ENCODE results near the gene SLC4A11. TPM values are rescaled to one million over a fixed set of nuclear protein-coding genes. Genes with fewer than 3 reads are reported as not detected.

SLC4A11 gene
- total RNA-seq, 2 experiments from 2014 or later, result 0.08 to 0.60 TPM

DNA sequence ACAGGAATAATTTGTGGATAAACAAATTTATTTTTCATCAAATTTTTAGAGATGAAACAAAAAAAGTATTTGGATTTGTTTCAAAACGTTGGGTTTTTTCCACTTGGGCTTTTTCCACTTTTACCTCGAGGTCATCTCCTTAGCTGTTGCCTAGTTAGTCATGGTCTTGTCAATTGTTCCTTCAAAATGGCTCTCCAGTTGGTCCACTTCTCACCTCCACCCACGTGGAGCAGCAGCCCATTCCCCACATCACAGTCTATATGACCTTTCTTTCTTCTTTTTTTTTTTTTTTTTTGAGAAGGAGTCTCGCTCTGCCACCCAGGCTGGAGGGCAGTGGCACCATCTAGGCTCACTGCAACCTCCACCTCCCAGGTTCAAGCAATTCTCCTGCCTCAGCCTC is 6.7 kb upstream of the SLC4A11 start:
- TF ChIP-seq, protein P1, sequence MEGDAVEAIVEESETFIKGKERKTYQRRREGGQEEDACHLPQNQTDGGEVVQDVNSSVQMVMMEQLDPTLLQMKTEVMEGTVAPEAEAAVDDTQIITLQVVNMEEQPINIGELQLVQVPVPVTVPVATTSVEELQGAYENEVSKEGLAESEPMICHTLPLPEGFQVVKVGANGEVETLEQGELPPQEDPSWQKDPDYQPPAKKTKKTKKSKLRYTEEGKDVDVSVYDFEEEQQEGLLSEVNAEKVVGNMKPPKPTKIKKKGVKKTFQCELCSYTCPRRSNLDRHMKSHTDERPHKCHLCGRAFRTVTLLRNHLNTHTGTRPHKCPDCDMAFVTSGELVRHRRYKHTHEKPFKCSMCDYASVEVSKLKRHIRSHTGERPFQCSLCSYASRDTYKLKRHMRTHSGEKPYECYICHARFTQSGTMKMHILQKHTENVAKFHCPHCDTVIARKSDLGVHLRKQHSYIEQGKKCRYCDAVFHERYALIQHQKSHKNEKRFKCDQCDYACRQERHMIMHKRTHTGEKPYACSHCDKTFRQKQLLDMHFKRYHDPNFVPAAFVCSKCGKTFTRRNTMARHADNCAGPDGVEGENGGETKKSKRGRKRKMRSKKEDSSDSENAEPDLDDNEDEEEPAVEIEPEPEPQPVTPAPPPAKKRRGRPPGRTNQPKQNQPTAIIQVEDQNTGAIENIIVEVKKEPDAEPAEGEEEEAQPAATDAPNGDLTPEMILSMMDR (IDR thresholded peaks at IDR 0.05), result no peak
- Mint-ChIP-seq H3K27me3 (peaks cover 66% of the 10 kb centered on the region), H3K27ac (no peak overlapping the region), H3K36me3 (ENCODE audit: low read depth) (no peaks in the 10 kb centered on the region), H3K4me1 (ENCODE audit: low read depth) (peaks cover 4% of the 10 kb centered on the region), H3K9me3 (no peaks in the 10 kb centered on the region), H3K4me3 (no peak overlapping the region)
- ChIA-PET CTCF (no interaction called here), POLR2A (no interaction called here)
- Histone ChIP-seq H3K27me3 (ENCODE audit: control insufficient read depth in 1 of 2, insufficient read depth in 2 of 2, low read length in 2 of 2) (peaks cover 9 to 37% of the 10 kb centered on the region in 2 experiments), H3K27ac (ENCODE audit: low read depth in 1 of 2, low read length in 2 of 2) (no peak overlapping the region), H3K4me3 (ENCODE audit: low read length) (no peak overlapping the region), H3K4me1 (ENCODE audit: insufficient read depth, low read length) (peaks cover 13% of the 10 kb centered on the region), H3K36me3 (ENCODE audit: insufficient read depth, low read length) (no peaks in the 10 kb centered on the region), H3K9me3 (ENCODE audit: control insufficient read depth in 1 of 2, insufficient read depth in 1 of 2, low read length in 2 of 2) (peaks cover 0 to 9% of the 10 kb centered on the region in 2 experiments)
- DNase-seq, result no peak
- intact Hi-C loops (cut with DNase I, micrococcal nuclease), result no loop called here
- no peak for ATAC-seq (ENCODE audit: poor library complexity)

DNA sequence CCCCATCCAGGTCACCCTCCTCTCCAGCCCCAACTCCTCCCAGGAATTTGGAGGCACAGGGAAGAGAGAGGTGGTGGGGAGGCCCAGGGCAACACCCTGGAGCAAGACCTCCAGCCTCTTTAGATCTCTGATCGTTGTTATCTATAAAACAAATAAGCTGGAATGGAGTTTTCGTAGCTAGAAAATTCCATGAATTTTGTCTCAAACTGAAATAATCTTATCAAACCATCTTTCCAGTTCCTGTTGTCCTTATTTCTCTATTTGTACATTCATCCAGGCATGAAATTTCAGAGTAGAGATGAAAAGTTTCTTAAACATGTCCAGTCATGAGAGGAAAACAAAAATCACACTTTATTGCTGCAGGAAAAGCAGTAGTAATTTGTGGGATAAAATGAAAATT is 6.2 kb upstream of the SLC4A11 start:
- Mint-ChIP-seq H3K4me3 (no peak overlapping the region), H3K27me3 (peaks cover 66% of the 10 kb centered on the region), H3K27ac (no peak overlapping the region), H3K4me1 (ENCODE audit: low read depth) (peaks cover 4% of the 10 kb centered on the region), H3K36me3 (ENCODE audit: low read depth) (no peaks in the 10 kb centered on the region), H3K9me3 (no peaks in the 10 kb centered on the region)
- H3K27ac ChIP-seq (ENCODE audit: low read depth in 1 of 2, low read length in 2 of 2), result no peak overlapping the region
- intact Hi-C loops (cut with DNase I, micrococcal nuclease), result no loop called here
- ChIA-PET POLR2A (no interaction called here), CTCF (no interaction called here)
- no peak overlapping the region for H3K4me3 ChIP-seq (ENCODE audit: low read length)
- H3K9me3 ChIP-seq (ENCODE audit: control insufficient read depth in 1 of 2, insufficient read depth in 1 of 2, low read length in 2 of 2), result peaks cover 0 to 14% of the 10 kb centered on the region in 2 experiments
- no peak for ATAC-seq (ENCODE audit: poor library complexity)
- H3K27me3 ChIP-seq (ENCODE audit: control insufficient read depth in 1 of 2, insufficient read depth in 2 of 2, low read length in 2 of 2), result peaks cover 13 to 41% of the 10 kb centered on the region in 2 experiments
- peaks cover 13% of the 10 kb centered on the region for H3K4me1 ChIP-seq (ENCODE audit: insufficient read depth, low read length)
- TF ChIP-seq, protein P1 (IDR thresholded peaks at IDR 0.05), result no peak
- no peak for DNase-seq
- no peaks in the 10 kb centered on the region for H3K36me3 ChIP-seq (ENCODE audit: insufficient read depth, low read length)

DNA sequence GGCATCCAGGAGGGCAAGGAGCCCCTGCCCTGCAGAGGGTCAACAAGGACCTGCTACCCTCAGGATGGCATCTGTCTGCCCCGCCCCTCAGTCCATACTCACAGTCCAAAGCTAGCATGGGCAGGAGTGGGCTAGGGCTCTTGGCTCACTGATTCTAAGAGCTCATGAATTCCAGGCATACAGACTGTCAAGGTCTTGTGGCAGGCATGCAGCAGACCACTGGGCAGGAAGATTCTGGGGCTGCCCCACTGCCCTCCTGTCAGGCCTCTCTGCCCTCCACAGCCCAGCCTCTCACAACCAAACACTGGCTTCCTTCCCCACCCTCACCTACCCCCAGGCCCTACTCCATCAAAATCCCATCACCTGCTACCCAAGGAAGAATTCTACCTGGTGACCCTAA is 5.6 kb upstream of the SLC4A11 start:
- no peak overlapping the region for H3K27ac Mint-ChIP-seq
- peaks cover 18 to 41% of the 10 kb centered on the region in 2 experiments for H3K27me3 ChIP-seq (ENCODE audit: control insufficient read depth in 1 of 2, insufficient read depth in 2 of 2, low read length in 2 of 2)
- peaks cover 66% of the 10 kb centered on the region for H3K27me3 Mint-ChIP-seq
- POLR2A ChIA-PET, result no interaction called here
- H3K4me3 Mint-ChIP-seq, result no peak overlapping the region
- no peak overlapping the region for H3K4me3 ChIP-seq (ENCODE audit: low read length)
- CTCF ChIA-PET, result no interaction called here
- intact Hi-C loops (cut with DNase I, micrococcal nuclease), result no loop called here
- TF ChIP-seq, protein P1 (IDR thresholded peaks at IDR 0.05), result no peak
- H3K36me3 ChIP-seq (ENCODE audit: insufficient read depth, low read length), result no peaks in the 10 kb centered on the region
- H3K9me3 ChIP-seq (ENCODE audit: control insufficient read depth in 1 of 2, insufficient read depth in 1 of 2, low read length in 2 of 2), result peaks cover 0 to 19% of the 10 kb centered on the region in 2 experiments
- H3K27ac ChIP-seq (ENCODE audit: low read depth in 1 of 2, low read length in 2 of 2), result no peak overlapping the region
- DNase-seq (no peak), ATAC-seq (ENCODE audit: poor library complexity) (no peak)
- no peaks in the 10 kb centered on the region for H3K36me3 Mint-ChIP-seq (ENCODE audit: low read depth)
- H3K4me1 Mint-ChIP-seq (ENCODE audit: low read depth), result peaks cover 5% of the 10 kb centered on the region
- H3K9me3 Mint-ChIP-seq, result no peaks in the 10 kb centered on the region
- H3K4me1 ChIP-seq (ENCODE audit: insufficient read depth, low read length), result peaks cover 19% of the 10 kb centered on the region

All from CD4-positive, alpha-beta T cell (primary cell).